HCT116 (cell line): ENCODE measurements around the gene ATRAID. TPM values are rescaled to one million over a fixed set of nuclear protein-coding genes. Genes with fewer than 3 reads are reported as not detected.

Source experiments
- ATAC-seq: fragments of 200-7000 bp; cut with Tn5 transposase; 2 replicates; pipeline ENCODE4 v1.9.1; 2020; ENCODE audit warnings: mild to moderate bottlenecking, moderate library complexity
- BruUV-seq: library from RNA; stranded (reverse); fragments of 400-500 nt; replicated peaks from 2 replicates; lab custom pipeline; 2021; lab: Mats Ljungman, UMichigan
- CTCF ChIA-PET: fragments of 300-600 bp; sonication (Branson Sonifier 250); formaldehyde crosslinking; loops from one replicate; lab custom pipeline; 2021; ENCODE audit warnings: antibody characterized with exemption; lab: Charles Lee
- POLR2A ChIA-PET: fragments of 300-600, 350-600 bp; sonication (Branson Sonifier 250); formaldehyde crosslinking; loops from one replicate; lab custom pipeline; 2021; ENCODE audit warnings: antibody characterized with exemption; lab: Charles Lee
- RAD21 ChIA-PET, 2 experiments: fragments of 300-600 bp; sonication (Branson Sonifier 250); formaldehyde crosslinking; loops; one replicate each; lab custom pipeline; 2023; ENCODE audit warnings: low total read pairs in 2 of 2; ENCODE audit not compliant: uncharacterized antibody in 2 of 2, unreplicated experiment in 2 of 2, low non-redundant PET in 1 of 2; lab: Charles Lee
- DNase-seq: peaks from one replicate; pipeline ENCODE4 v3.0.0-alpha.2; 2010; ENCODE audit warnings: low read depth, low spot score
- H2AFZ ChIP-seq: fragments of 200-600 bp; shearing (Covaris generic), sonication (generic); 2 replicates; pipeline ENCODE4 v1.6.1; 2017; ENCODE audit warnings: low read depth, mixed run types, mixed read lengths, antibody characterized with exemption, low read length; ENCODE audit not compliant: poor library complexity, severe bottlenecking
- H3K27ac ChIP-seq: 2 replicates; pipeline ENCODE4 v1.5.1; 2012; ENCODE audit warnings: low read depth, low read length
- H3K27me3 ChIP-seq: fragments of 200-600 bp; sonication (generic); 2 replicates; pipeline ENCODE4 v1.6.1; 2016; ENCODE audit warnings: mixed run types, low read length, mixed read lengths; ENCODE audit not compliant: insufficient read depth
- H3K36me3 ChIP-seq, 2 experiments: fragments of 200-500 bp in 1 of 2; fragments of 200-600 bp in 1 of 2; sonication (Bioruptor generic) in 1 of 2; sonication (generic) in 1 of 2; 2 replicates each; pipeline versions ENCODE4 v1.5.1 to v1.6.1; 2014 to 2016; ENCODE audit warnings: low read length in 2 of 2, inconsistent platforms in 1 of 2, mixed read lengths in 1 of 2, mixed run types in 1 of 2; ENCODE audit not compliant: insufficient read depth in 2 of 2, control insufficient read depth in 1 of 2
- H3K4me1 ChIP-seq, 2 experiments: fragments of 200-600 bp in 1 of 2; sonication (generic) in 1 of 2; 2 replicates each; pipeline versions ENCODE4 v1.5.1 to v1.6.1; 2012 to 2017; ENCODE audit warnings: low read length in 2 of 2, inconsistent platforms in 1 of 2, mild to moderate bottlenecking in 1 of 2, mixed read lengths in 1 of 2, mixed run types in 1 of 2, moderate library complexity in 1 of 2; ENCODE audit not compliant: insufficient read depth in 2 of 2, control insufficient read depth in 1 of 2
- H3K4me2 ChIP-seq: fragments of 200-600 bp; sonication (generic); 2 replicates; pipeline ENCODE4 v1.6.1; 2017; ENCODE audit warnings: mixed run types, low read length, mixed read lengths
- H3K4me3 ChIP-seq, 2 experiments: fragments of 200-600 bp in 1 of 2; sonication (generic) in 1 of 2; replicated peaks in 1 of 2; 2 replicates each; pipeline ENCODE4 v1.5.1; 2011 to 2016; ENCODE audit warnings: low read length in 2 of 2, control low read depth in 1 of 2, low read depth in 1 of 2, mild to moderate bottlenecking in 1 of 2, mixed read lengths in 1 of 2, mixed run types in 1 of 2
- H3K79me2 ChIP-seq: fragments of 200-600 bp; sonication (generic); 2 replicates; pipeline ENCODE4 v1.6.1; 2017; ENCODE audit warnings: mild to moderate bottlenecking, mixed run types, low read length, moderate library complexity, mixed read lengths; ENCODE audit not compliant: insufficient read depth
- H3K9ac ChIP-seq: fragments of 200-600 bp; sonication (generic); 2 replicates; pipeline ENCODE4 v1.6.1; 2016; ENCODE audit warnings: low read length, mixed read lengths
- H3K9me2 ChIP-seq: fragments of 200-600 bp; sonication (generic), shearing (Covaris generic); 2 replicates; pipeline ENCODE4 v1.6.1; 2017; ENCODE audit warnings: mixed run types, mild to moderate bottlenecking, moderate library complexity; ENCODE audit not compliant: insufficient read depth
- H3K9me3 ChIP-seq, 2 experiments: fragments of 200-500 bp in 1 of 2; fragments of 200-600 bp in 1 of 2; sonication (Bioruptor generic) in 1 of 2; sonication (generic) in 1 of 2; 2 replicates each; pipeline ENCODE4 v1.6.1; 2014 to 2017; ENCODE audit warnings: low read length in 2 of 2, mixed read lengths in 2 of 2, inconsistent platforms in 1 of 2, low read depth in 1 of 2, mild to moderate bottlenecking in 1 of 2, mixed run types in 1 of 2, moderate library complexity in 1 of 2; ENCODE audit not compliant: control insufficient read depth in 1 of 2, insufficient read depth in 1 of 2
- H4K20me1 ChIP-seq: fragments of 200-600 bp; sonication (generic), shearing (Covaris generic); 2 replicates; pipeline ENCODE4 v1.6.1; 2017; ENCODE audit warnings: mixed run types, mild to moderate bottlenecking, moderate library complexity; ENCODE audit not compliant: insufficient read depth
- CBX3 ChIP-seq: IDR thresholded peaks from 2 replicates; pipeline ENCODE4 v1.6.1; 2012; ENCODE audit warnings: low read depth
- EGR1 ChIP-seq: IDR thresholded peaks from 2 replicates; pipeline ENCODE4 v1.6.1; 2012; ENCODE audit warnings: low read depth
- ELF1 ChIP-seq: IDR thresholded peaks from 2 replicates; pipeline ENCODE4 v1.6.1; 2012; ENCODE audit warnings: low read depth, borderline replicate concordance
- EZH2 ChIP-seq: fragments of 200-600 bp; sonication (generic); IDR thresholded peaks from 2 replicates; pipeline ENCODE4 v1.6.1; 2017; ENCODE audit warnings: antibody characterized with exemption, mixed run types
- EZH2phosphoT487 ChIP-seq: fragments of 200-600 bp; IDR thresholded peaks from 2 replicates; pipeline ENCODE4 v1.6.1; 2018; ENCODE audit warnings: antibody characterized with exemption, borderline replicate concordance
- FOSL1 ChIP-seq: IDR thresholded peaks from 2 replicates; pipeline ENCODE4 v1.6.1; 2012; ENCODE audit warnings: low read depth
- JUND ChIP-seq: IDR thresholded peaks from 2 replicates; pipeline ENCODE4 v1.6.1; 2012
- MAX ChIP-seq: IDR thresholded peaks from 2 replicates; pipeline ENCODE4 v1.6.1; 2012
- TCF7L2 ChIP-seq: IDR thresholded peaks from 2 replicates; pipeline ENCODE4 v1.7.0; 2011; ENCODE audit warnings: borderline replicate concordance, inconsistent platforms; ENCODE audit not compliant: insufficient read depth, insufficient read length; ENCODE audit errors: extremely low read depth
- YY1 ChIP-seq: IDR thresholded peaks from 2 replicates; pipeline ENCODE4 v1.6.1; 2011; ENCODE audit warnings: low read length, low read depth, moderate library complexity, mild to moderate bottlenecking; ENCODE audit not compliant: insufficient replicate concordance; ENCODE audit errors: extremely low read depth
- ZFX ChIP-seq: fragments of 450-650 bp; IDR thresholded peaks from 2 replicates; pipeline ENCODE4 v1.6.1; 2017
- intact Hi-C: fragments of 100-400 bp; cut with micrococcal nuclease; formaldehyde crosslinking; loops from 2 replicates; pipeline ENCODE4 v1.10.0; 2022
- total RNA-seq: library from RNA; stranded (reverse); gene quantifications from one replicate; pipeline ENCODE4 v1.2.1, GENCODE V29; 2021; ENCODE audit not compliant: unreplicated experiment

Gene ATRAID
- total RNA-seq, 1 experiment from 2014 or later, result 93.6 TPM

GRCh38 chr2:27237341-27237945 is 25.6 kb downstream of the ATRAID start (continued):
- no peak for TF ChIP-seq TCF7L2
- no peak for TF ChIP-seq EGR1
- no peak for TF ChIP-seq JUND
- no peak for TF ChIP-seq EZH2

GRCh38 chr2:27238976-27239375 is 27.1 kb downstream of the ATRAID start:
- POLR2A ChIA-PET, result no interaction called here

More at GRCh38 chr2:27238976-27239375, 27.1 kb downstream of the ATRAID start:
- H3K9me2 ChIP-seq, result no peaks in the 10 kb centered on the region
- H3K4me2 ChIP-seq, result no peak overlapping the region
- TSS peak; percentile 5 for BruUV-seq
- no peak for DNase-seq
- H3K9me3 ChIP-seq, result no peaks in the 10 kb centered on the region
- no peaks in the 10 kb centered on the region for H4K20me1 ChIP-seq
- no peak overlapping the region for H3K27ac ChIP-seq
- ATAC-seq, result no peak
- ChIA-PET RAD21 (no interaction called here), CTCF (no interaction called here)
- TF ChIP-seq ELF1 (no peak), CBX3 (no peak), EGR1 (no peak), YY1 (no peak), EZH2phosphoT487 (no peak), FOSL1 (no peak), ZFX (no peak), TCF7L2 (no peak), MAX (no peak)
- H3K4me1 ChIP-seq, result no peaks in the 10 kb centered on the region
- intact Hi-C loops, result no loop called here
- no peaks in the 10 kb centered on the region for H3K27me3 ChIP-seq
- no peak overlapping the region for H3K9ac ChIP-seq
- H2AFZ ChIP-seq, result no peak overlapping the region
- H3K36me3 ChIP-seq, result peaks cover 60 to 89% of the 10 kb centered on the region in 2 experiments
- no peak overlapping the region for H3K4me3 ChIP-seq
- H3K79me2 ChIP-seq, result no peaks in the 10 kb centered on the region
